HCT116 (cell line): ENCODE measurements around the gene REXO5. TPM values are rescaled to one million over a fixed set of nuclear protein-coding genes. Genes with fewer than 3 reads are reported as not detected.

ENCODE experiments used
- ATAC-seq: fragments of 200-7000 bp; cut with Tn5 transposase; 2 replicates; pipeline ENCODE4 v1.9.1; 2020; ENCODE audit warnings: mild to moderate bottlenecking, moderate library complexity
- BruUV-seq: library from RNA; stranded (reverse); fragments of 400-500 nt; replicated peaks from 2 replicates; lab custom pipeline; 2021; lab: Mats Ljungman, UMichigan
- CTCF ChIA-PET: fragments of 300-600 bp; sonication (Branson Sonifier 250); formaldehyde crosslinking; loops from one replicate; lab custom pipeline; 2021; ENCODE audit warnings: antibody characterized with exemption; lab: Charles Lee
- POLR2A ChIA-PET: fragments of 300-600, 350-600 bp; sonication (Branson Sonifier 250); formaldehyde crosslinking; loops from one replicate; lab custom pipeline; 2021; ENCODE audit warnings: antibody characterized with exemption; lab: Charles Lee
- RAD21 ChIA-PET, 2 experiments: fragments of 300-600 bp; sonication (Branson Sonifier 250); formaldehyde crosslinking; loops; one replicate each; lab custom pipeline; 2023; ENCODE audit warnings: low total read pairs in 2 of 2; ENCODE audit not compliant: uncharacterized antibody in 2 of 2, unreplicated experiment in 2 of 2, low non-redundant PET in 1 of 2; lab: Charles Lee
- DNase-seq: peaks from one replicate; pipeline ENCODE4 v3.0.0-alpha.2; 2010; ENCODE audit warnings: low read depth, low spot score
- H2AFZ ChIP-seq: fragments of 200-600 bp; shearing (Covaris generic), sonication (generic); 2 replicates; pipeline ENCODE4 v1.6.1; 2017; ENCODE audit warnings: low read depth, mixed run types, mixed read lengths, antibody characterized with exemption, low read length; ENCODE audit not compliant: poor library complexity, severe bottlenecking
- H3K27ac ChIP-seq: 2 replicates; pipeline ENCODE4 v1.5.1; 2012; ENCODE audit warnings: low read depth, low read length
- H3K27me3 ChIP-seq: fragments of 200-600 bp; sonication (generic); 2 replicates; pipeline ENCODE4 v1.6.1; 2016; ENCODE audit warnings: mixed run types, low read length, mixed read lengths; ENCODE audit not compliant: insufficient read depth
- H3K36me3 ChIP-seq, 2 experiments: fragments of 200-500 bp in 1 of 2; fragments of 200-600 bp in 1 of 2; sonication (Bioruptor generic) in 1 of 2; sonication (generic) in 1 of 2; 2 replicates each; pipeline versions ENCODE4 v1.5.1 to v1.6.1; 2014 to 2016; ENCODE audit warnings: low read length in 2 of 2, inconsistent platforms in 1 of 2, mixed read lengths in 1 of 2, mixed run types in 1 of 2; ENCODE audit not compliant: insufficient read depth in 2 of 2, control insufficient read depth in 1 of 2
- H3K4me1 ChIP-seq, 2 experiments: fragments of 200-600 bp in 1 of 2; sonication (generic) in 1 of 2; 2 replicates each; pipeline versions ENCODE4 v1.5.1 to v1.6.1; 2012 to 2017; ENCODE audit warnings: low read length in 2 of 2, inconsistent platforms in 1 of 2, mild to moderate bottlenecking in 1 of 2, mixed read lengths in 1 of 2, mixed run types in 1 of 2, moderate library complexity in 1 of 2; ENCODE audit not compliant: insufficient read depth in 2 of 2, control insufficient read depth in 1 of 2
- H3K4me2 ChIP-seq: fragments of 200-600 bp; sonication (generic); 2 replicates; pipeline ENCODE4 v1.6.1; 2017; ENCODE audit warnings: mixed run types, low read length, mixed read lengths
- H3K4me3 ChIP-seq, 2 experiments: fragments of 200-600 bp in 1 of 2; sonication (generic) in 1 of 2; replicated peaks in 1 of 2; 2 replicates each; pipeline ENCODE4 v1.5.1; 2011 to 2016; ENCODE audit warnings: low read length in 2 of 2, control low read depth in 1 of 2, low read depth in 1 of 2, mild to moderate bottlenecking in 1 of 2, mixed read lengths in 1 of 2, mixed run types in 1 of 2
- H3K79me2 ChIP-seq: fragments of 200-600 bp; sonication (generic); 2 replicates; pipeline ENCODE4 v1.6.1; 2017; ENCODE audit warnings: mild to moderate bottlenecking, mixed run types, low read length, moderate library complexity, mixed read lengths; ENCODE audit not compliant: insufficient read depth
- H3K9ac ChIP-seq: fragments of 200-600 bp; sonication (generic); 2 replicates; pipeline ENCODE4 v1.6.1; 2016; ENCODE audit warnings: low read length, mixed read lengths
- H3K9me2 ChIP-seq: fragments of 200-600 bp; sonication (generic), shearing (Covaris generic); 2 replicates; pipeline ENCODE4 v1.6.1; 2017; ENCODE audit warnings: mixed run types, mild to moderate bottlenecking, moderate library complexity; ENCODE audit not compliant: insufficient read depth
- H3K9me3 ChIP-seq, 2 experiments: fragments of 200-500 bp in 1 of 2; fragments of 200-600 bp in 1 of 2; sonication (Bioruptor generic) in 1 of 2; sonication (generic) in 1 of 2; 2 replicates each; pipeline ENCODE4 v1.6.1; 2014 to 2017; ENCODE audit warnings: low read length in 2 of 2, mixed read lengths in 2 of 2, inconsistent platforms in 1 of 2, low read depth in 1 of 2, mild to moderate bottlenecking in 1 of 2, mixed run types in 1 of 2, moderate library complexity in 1 of 2; ENCODE audit not compliant: control insufficient read depth in 1 of 2, insufficient read depth in 1 of 2
- H4K20me1 ChIP-seq: fragments of 200-600 bp; sonication (generic), shearing (Covaris generic); 2 replicates; pipeline ENCODE4 v1.6.1; 2017; ENCODE audit warnings: mixed run types, mild to moderate bottlenecking, moderate library complexity; ENCODE audit not compliant: insufficient read depth
- ATF3 ChIP-seq: IDR thresholded peaks from 2 replicates; pipeline ENCODE4 v1.6.1; 2012
- ELF1 ChIP-seq: IDR thresholded peaks from 2 replicates; pipeline ENCODE4 v1.6.1; 2012; ENCODE audit warnings: low read depth, borderline replicate concordance
- EZH2phosphoT487 ChIP-seq: fragments of 200-600 bp; IDR thresholded peaks from 2 replicates; pipeline ENCODE4 v1.6.1; 2018; ENCODE audit warnings: antibody characterized with exemption, borderline replicate concordance
- MAX ChIP-seq: IDR thresholded peaks from 2 replicates; pipeline ENCODE4 v1.6.1; 2012
- POLR2A ChIP-seq: IDR thresholded peaks from 2 replicates; pipeline ENCODE4 v1.7.0; 2011; ENCODE audit warnings: borderline replicate concordance; ENCODE audit not compliant: insufficient read depth, insufficient read length; ENCODE audit errors: extremely low read depth
- POLR2AphosphoS5 ChIP-seq: IDR thresholded peaks from 2 replicates; pipeline ENCODE4 v1.6.1; 2011; ENCODE audit warnings: mild to moderate bottlenecking, low read depth, low read length, moderate library complexity
- SP1 ChIP-seq: IDR thresholded peaks from 2 replicates; pipeline ENCODE4 v1.6.1; 2012; ENCODE audit warnings: low read depth
- SRF ChIP-seq: IDR thresholded peaks from 2 replicates; pipeline ENCODE4 v1.6.1; 2012; ENCODE audit warnings: low read depth
- TCF7L2 ChIP-seq: IDR thresholded peaks from 2 replicates; pipeline ENCODE4 v1.7.0; 2011; ENCODE audit warnings: borderline replicate concordance, inconsistent platforms; ENCODE audit not compliant: insufficient read depth, insufficient read length; ENCODE audit errors: extremely low read depth
- YY1 ChIP-seq: IDR thresholded peaks from 2 replicates; pipeline ENCODE4 v1.6.1; 2011; ENCODE audit warnings: low read length, low read depth, moderate library complexity, mild to moderate bottlenecking; ENCODE audit not compliant: insufficient replicate concordance; ENCODE audit errors: extremely low read depth
- intact Hi-C: fragments of 100-400 bp; cut with micrococcal nuclease; formaldehyde crosslinking; loops from 2 replicates; pipeline ENCODE4 v1.10.0; 2022
- total RNA-seq: library from RNA; stranded (reverse); gene quantifications from one replicate; pipeline ENCODE4 v1.2.1, GENCODE V29; 2021; ENCODE audit not compliant: unreplicated experiment

The REXO5 gene
- total RNA-seq, 1 experiment from 2014 or later, result 10.5 TPM

GRCh38 chr16:20873331-20873730 lies 67.0 kb downstream of the REXO5 start:
- H3K27ac ChIP-seq, result no peak overlapping the region
- no peaks in the 10 kb centered on the region for H4K20me1 ChIP-seq
- BruUV-seq, result no TSS peak
- ATAC-seq (no peak), DNase-seq (no peak)
- peaks cover 27 to 36% of the 10 kb centered on the region in 2 experiments for H3K4me1 ChIP-seq
- H3K9me3 ChIP-seq, result no peaks in the 10 kb centered on the region
- no peak overlapping the region for H3K4me3 ChIP-seq
- H3K9ac ChIP-seq, result no peak overlapping the region
- H3K4me2 ChIP-seq, result no peak overlapping the region
- no peaks in the 10 kb centered on the region for H3K36me3 ChIP-seq
- peaks cover 92% of the 10 kb centered on the region for H3K79me2 ChIP-seq
- no peaks in the 10 kb centered on the region for H3K9me2 ChIP-seq
- no peaks in the 10 kb centered on the region for H3K27me3 ChIP-seq
- ChIA-PET RAD21 (no interaction called here), POLR2A (no interaction called here), CTCF (no interaction called here)
- TF ChIP-seq MAX (no peak), SP1 (no peak), ATF3 (no peak), POLR2AphosphoS5 (no peak), YY1 (no peak)
- no peak overlapping the region for H2AFZ ChIP-seq
- intact Hi-C loops, result no loop called here

- Histone ChIP-seq H3K9ac (no peak overlapping the region), H2AFZ (no peak overlapping the region), H3K36me3 (no peaks in the 10 kb centered on the region), H3K4me3 (no peak overlapping the region), H3K9me3 (no peaks in the 10 kb centered on the region), H3K4me1 (peaks cover 27 to 36% of the 10 kb centered on the region in 2 experiments), H3K79me2 (peaks cover 90% of the 10 kb centered on the region), H3K27me3 (no peaks in the 10 kb centered on the region), H3K27ac (no peak overlapping the region), H3K4me2 (no peak overlapping the region), H3K9me2 (no peaks in the 10 kb centered on the region), H4K20me1 (no peaks in the 10 kb centered on the region)
- POLR2A ChIA-PET, result interaction anchor here (1.0 to 1.5 kb wide), 2 partner anchors 8 to 23 kb away, joined by 4 to 6 read pairs; no protein-coding TSS in a partner anchor
- TF ChIP-seq SRF (no peak), POLR2A (no peak), YY1 (no peak), TCF7L2 (no peak), ATF3 (no peak), EZH2phosphoT487 (no peak), ELF1 (no peak)
- no TSS peak for BruUV-seq
- no peak for DNase-seq
- RAD21 ChIA-PET, result no interaction called here
- CTCF ChIA-PET, result interaction anchor here (1.1 to 1.8 kb wide), 4 partner anchors 7 to 24 kb away, joined by 3 to 9 read pairs (median 4); no protein-coding TSS in a partner anchor
- no peak for ATAC-seq
- intact Hi-C loops, result no loop called here
These were observed 67.8 kb downstream of the REXO5 start for GRCh38 chr16:20874088-20874581.
